OCI-M2 (cell line): ENCODE measurements around the gene FBXO44.

ENCODE experiments used
- DNase-seq: peaks from one replicate; lab custom pipeline; 2025; ENCODE audit not compliant: unreplicated experiment; lab: John Stamatoyannopoulos, UW

The FBXO44 gene

GRCh38 chr1:11657654-11658053 lies 3.0 kb downstream of the FBXO44 start:
- DNase-seq: no peak

- no peak for DNase-seq
Observed at GRCh38 chr1:11658542-11658941, 3.9 kb downstream of the FBXO44 start.

- no peak for DNase-seq
Observed at GRCh38 chr1:11659748-11660147, 5.1 kb downstream of the FBXO44 start.

GRCh38 chr1:11661103-11661502 lies 6.4 kb downstream of the FBXO44 start:
- no peak for DNase-seq

- DNase-seq: no peak
Observed at GRCh38 chr1:11664336-11665065, 9.8 kb downstream of the FBXO44 start.

- no peak for DNase-seq
Observed at GRCh38 chr1:11668516-11668915, 13.8 kb downstream of the FBXO44 start.

- no peak for DNase-seq
Observed at GRCh38 chr1:11670747-11671146, 16.1 kb downstream of the FBXO44 start.

- DNase-seq: no peak
Observed at GRCh38 chr1:11671205-11671543, 16.5 kb downstream of the FBXO44 start.

- no peak for DNase-seq
Observed at GRCh38 chr1:11671544-11672286, 17.0 kb downstream of the FBXO44 start.

- no peak for DNase-seq
Observed at GRCh38 chr1:11673089-11673769, 18.6 kb downstream of the FBXO44 start.

- DNase-seq: no peak
Observed at GRCh38 chr1:11674488-11674887, 19.8 kb downstream of the FBXO44 start.

- no peak for DNase-seq
Observed at GRCh38 chr1:11675325-11675724, 20.6 kb downstream of the FBXO44 start.

- no peak for DNase-seq
Observed at GRCh38 chr1:11676386-11677103, 21.9 kb downstream of the FBXO44 start.

- no peak for DNase-seq
Observed at GRCh38 chr1:11678442-11678841, 23.8 kb downstream of the FBXO44 start.

- no peak for DNase-seq
Observed at GRCh38 chr1:11680270-11681070, 25.8 kb downstream of the FBXO44 start.

GRCh38 chr1:11681071-11681771 lies 26.5 kb downstream of the FBXO44 start, which contains the start of gene MAD2L2:
TSS of gene MAD2L2 (minus strand) at chr1:11681148. CDS start at chr1:11680601, 547 bp downstream.
- DNase-seq: peak; percentile 63

- no peak for DNase-seq
Observed at GRCh38 chr1:11682287-11682771, 27.7 kb downstream of the FBXO44 start.

- DNase-seq: no peak
Observed at GRCh38 chr1:11682799-11683198, 28.1 kb downstream of the FBXO44 start.

- DNase-seq: no peak
Observed at GRCh38 chr1:11684070-11684469, 29.4 kb downstream of the FBXO44 start.
